HG03097 (cell line): ENCODE data around the gene PROS1.
A peak's percentile ranks its signal among the peaks of the same experiment; 100 is the strongest.

Experiments used
- ATAC-seq: cut with Tn5 transposase; IDR thresholded peaks from one replicate; pipeline ENCODE4 v1.9.1; 2021; ENCODE audit not compliant: unreplicated experiment, low FRiP score

PROS1 gene

GRCh38 chr3:93973131-93974126, at the start of gene PROS1:
Gene PROS1 (minus strand): TSS chr3:93973896. CDS start chr3:93973749, 147 bp downstream.
- peak; percentile 72 for ATAC-seq

- ATAC-seq = no peak
These were observed 46.6 kb upstream of the PROS1 start for GRCh38 chr3:94020293-94020692.

- ATAC-seq = no peak
These were observed 46.0 kb upstream of the PROS1 start for GRCh38 chr3:94019659-94020058.

- ATAC-seq = no peak
These were observed 41.3 kb upstream of the PROS1 start for GRCh38 chr3:94015025-94015424.

GRCh38 chr3:94012185-94012584, 38.5 kb upstream of the PROS1 start:
- no peak for ATAC-seq

GRCh38 chr3:94011233-94011711, 37.6 kb upstream of the PROS1 start:
- no peak for ATAC-seq

GRCh38 chr3:94009608-94010007, 35.9 kb upstream of the PROS1 start:
- no peak for ATAC-seq

GRCh38 chr3:94008253-94008652, 34.6 kb upstream of the PROS1 start:
- no peak for ATAC-seq

GRCh38 chr3:94004301-94004910, 30.7 kb upstream of the PROS1 start:
- ATAC-seq = peak; percentile 93

GRCh38 chr3:94001827-94002495, 28.3 kb upstream of the PROS1 start:
- ATAC-seq = no peak

GRCh38 chr3:94001191-94001590, 27.5 kb upstream of the PROS1 start:
- no peak for ATAC-seq

GRCh38 chr3:93994056-93994455, 20.4 kb upstream of the PROS1 start:
- ATAC-seq = no peak

- ATAC-seq = no peak
These were observed 18.5 kb upstream of the PROS1 start for GRCh38 chr3:93992207-93992606.

- ATAC-seq = no peak
These were observed 17.9 kb upstream of the PROS1 start for GRCh38 chr3:93991631-93992030.

- ATAC-seq = no peak
These were observed 15.5 kb upstream of the PROS1 start for GRCh38 chr3:93989241-93989640.

GRCh38 chr3:93988764-93989163, 15.1 kb upstream of the PROS1 start:
- ATAC-seq = no peak

- no peak for ATAC-seq
These were observed 14.6 kb upstream of the PROS1 start for GRCh38 chr3:93988283-93988682.

- no peak for ATAC-seq
These were observed 10.9 kb upstream of the PROS1 start for GRCh38 chr3:93984618-93985017.

GRCh38 chr3:93983408-93983807, 9.7 kb upstream of the PROS1 start:
- ATAC-seq = no peak

- ATAC-seq = no peak
These were observed 8.0 kb upstream of the PROS1 start for GRCh38 chr3:93981649-93982048.
